Hepatocyte (in vitro differentiated cells): Measurements from ENCODE around the gene LRRFIP1. TPM values are rescaled to one million over a fixed set of nuclear protein-coding genes. Genes with fewer than 3 reads are reported as not detected.

Experiments
- DNase-seq: peaks from one replicate; pipeline ENCODE4 v3.0.0-alpha.2; 2016; ENCODE audit warnings: low spot score
- H2AFZ ChIP-seq: fragments of 200-600 bp; sonication (generic); 2 replicates; pipeline ENCODE4 v1.6.0; 2016; ENCODE audit warnings: antibody characterized with exemption, mild to moderate bottlenecking
- H3K27ac ChIP-seq: fragments of 200-600 bp; sonication (generic); 2 replicates; pipeline ENCODE4 v1.5.1; 2016; ENCODE audit warnings: mild to moderate bottlenecking
- H3K27me3 ChIP-seq: fragments of 200-600 bp; sonication (generic); 2 replicates; pipeline ENCODE4 v1.6.1; 2016
- H3K36me3 ChIP-seq: fragments of 200-600 bp; sonication (generic); replicated peaks from 2 replicates; pipeline ENCODE4 v1.5.1; 2016; ENCODE audit warnings: low read depth; ENCODE audit not compliant: insufficient read depth
- H3K4me1 ChIP-seq: fragments of 200-600 bp; sonication (generic); 2 replicates; pipeline ENCODE4 v1.5.1; 2016; ENCODE audit warnings: mild to moderate bottlenecking, moderate library complexity; ENCODE audit not compliant: insufficient read depth
- H3K4me2 ChIP-seq: fragments of 200-600 bp; sonication (generic); 2 replicates; pipeline ENCODE4 v1.6.0; 2016
- H3K4me3 ChIP-seq: fragments of 200-600 bp; sonication (generic); 2 replicates; pipeline ENCODE4 v1.5.1; 2016; ENCODE audit warnings: mild to moderate bottlenecking
- H3K79me2 ChIP-seq: fragments of 200-600 bp; sonication (generic); 2 replicates; pipeline ENCODE4 v1.6.0; 2017; ENCODE audit warnings: mild to moderate bottlenecking
- H3K9me2 ChIP-seq: fragments of 200-600 bp; sonication (generic); replicated peaks from 2 replicates; pipeline ENCODE4 v1.6.0; 2017; ENCODE audit warnings: mild to moderate bottlenecking; ENCODE audit not compliant: insufficient read depth
- H3K9me3 ChIP-seq: fragments of 200-600 bp; sonication (generic); 2 replicates; pipeline ENCODE4 v1.5.1; 2016; ENCODE audit warnings: low read depth, mild to moderate bottlenecking
- H4K20me1 ChIP-seq: fragments of 200-600 bp; sonication (generic); 2 replicates; pipeline ENCODE4 v1.6.0; 2016; ENCODE audit warnings: mild to moderate bottlenecking; ENCODE audit not compliant: insufficient read depth, poor library complexity, severe bottlenecking
- EZH2 ChIP-seq: fragments of 200-600 bp; sonication (generic); IDR thresholded peaks from 2 replicates; pipeline ENCODE4 v1.6.1; 2016; ENCODE audit warnings: antibody characterized with exemption, mild to moderate bottlenecking, borderline replicate concordance
- EZH2phosphoT487 ChIP-seq: fragments of 200-600 bp; sonication (generic); IDR thresholded peaks from one replicate; pipeline ENCODE4 v1.6.1; 2018; ENCODE audit warnings: antibody characterized with exemption, mild to moderate bottlenecking, low read depth, moderate library complexity; ENCODE audit not compliant: unreplicated experiment, severe bottlenecking
- WGBS: methylation state at CpG from one replicate; pipeline ENCODE4 v1.1.6; 2016; ENCODE audit warnings: low lambda C conversion rate; ENCODE audit errors: missing lambda C conversion rate; 5-methylcytosine and 5-hydroxymethylcytosine counted together
- polyA plus RNA-seq: library from polyadenylated mRNA; unstranded; fragments of >200 nt; fragmentation: Nextera tagmentation; extraction: Ambion mirVana; gene quantifications from 2 replicates; pipeline ENCODE4 v1.2.1, GENCODE V29; 2016
- total RNA-seq: library from RNA; depleted of rRNA; stranded (reverse); fragments of >200 nt; gene quantifications from 2 replicates; pipeline ENCODE4 v1.2.3, GENCODE V29; 2014
- TF ChIP-seq, protein P1 (sequence below): fragments of 200-600 bp; sonication (generic); IDR thresholded peaks from 2 replicates; pipeline ENCODE4 v1.5.1; 2016; ENCODE audit warnings: antibody characterized with exemption, mild to moderate bottlenecking; ENCODE audit not compliant: poor library complexity

Gene LRRFIP1
- total and polyA plus RNA-seq, 2 experiments from 2014 or later: 42.7 to 64.1 TPM

DNA sequence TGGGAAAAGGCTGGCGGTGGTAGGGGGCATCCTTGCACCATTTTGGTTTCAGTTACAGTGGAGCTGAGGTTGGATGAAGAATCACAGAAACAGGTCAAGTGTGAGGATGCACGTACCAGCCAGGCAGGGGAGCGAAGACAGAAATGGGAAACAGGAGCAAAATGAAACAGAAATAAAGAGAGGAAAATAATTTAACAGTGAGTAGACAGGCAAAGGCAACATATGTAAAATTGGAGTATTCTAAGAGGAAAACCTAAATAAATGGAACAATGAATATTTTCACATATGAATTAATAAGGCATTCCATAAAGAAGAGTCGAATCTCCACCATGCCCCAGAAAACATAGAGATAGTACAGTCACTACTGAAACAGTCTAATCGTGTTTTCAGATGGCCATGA is 29.7 kb downstream of the LRRFIP1 start:
- no peaks in the 10 kb centered on the region for H3K9me2 ChIP-seq
- H3K79me2 ChIP-seq: no peaks in the 10 kb centered on the region
- no peaks in the 10 kb centered on the region for H3K36me3 ChIP-seq
- H4K20me1 ChIP-seq: no peaks in the 10 kb centered on the region
- H2AFZ ChIP-seq: no peak overlapping the region
- WGBS: 89% methylated on average over 5 of the region's 5 CpGs
- H3K9me3 ChIP-seq: no peaks in the 10 kb centered on the region
- peaks cover 6% of the 10 kb centered on the region for H3K4me1 ChIP-seq
- no peak for DNase-seq
- H3K4me2 ChIP-seq: no peak overlapping the region
- no peak overlapping the region for H3K4me3 ChIP-seq
- TF ChIP-seq, protein P1, sequence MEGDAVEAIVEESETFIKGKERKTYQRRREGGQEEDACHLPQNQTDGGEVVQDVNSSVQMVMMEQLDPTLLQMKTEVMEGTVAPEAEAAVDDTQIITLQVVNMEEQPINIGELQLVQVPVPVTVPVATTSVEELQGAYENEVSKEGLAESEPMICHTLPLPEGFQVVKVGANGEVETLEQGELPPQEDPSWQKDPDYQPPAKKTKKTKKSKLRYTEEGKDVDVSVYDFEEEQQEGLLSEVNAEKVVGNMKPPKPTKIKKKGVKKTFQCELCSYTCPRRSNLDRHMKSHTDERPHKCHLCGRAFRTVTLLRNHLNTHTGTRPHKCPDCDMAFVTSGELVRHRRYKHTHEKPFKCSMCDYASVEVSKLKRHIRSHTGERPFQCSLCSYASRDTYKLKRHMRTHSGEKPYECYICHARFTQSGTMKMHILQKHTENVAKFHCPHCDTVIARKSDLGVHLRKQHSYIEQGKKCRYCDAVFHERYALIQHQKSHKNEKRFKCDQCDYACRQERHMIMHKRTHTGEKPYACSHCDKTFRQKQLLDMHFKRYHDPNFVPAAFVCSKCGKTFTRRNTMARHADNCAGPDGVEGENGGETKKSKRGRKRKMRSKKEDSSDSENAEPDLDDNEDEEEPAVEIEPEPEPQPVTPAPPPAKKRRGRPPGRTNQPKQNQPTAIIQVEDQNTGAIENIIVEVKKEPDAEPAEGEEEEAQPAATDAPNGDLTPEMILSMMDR: no peak
- no peak for TF ChIP-seq EZH2
- TF ChIP-seq EZH2phosphoT487: no peak
- no peak overlapping the region for H3K27ac ChIP-seq
- H3K27me3 ChIP-seq: no peaks in the 10 kb centered on the region

DNA sequence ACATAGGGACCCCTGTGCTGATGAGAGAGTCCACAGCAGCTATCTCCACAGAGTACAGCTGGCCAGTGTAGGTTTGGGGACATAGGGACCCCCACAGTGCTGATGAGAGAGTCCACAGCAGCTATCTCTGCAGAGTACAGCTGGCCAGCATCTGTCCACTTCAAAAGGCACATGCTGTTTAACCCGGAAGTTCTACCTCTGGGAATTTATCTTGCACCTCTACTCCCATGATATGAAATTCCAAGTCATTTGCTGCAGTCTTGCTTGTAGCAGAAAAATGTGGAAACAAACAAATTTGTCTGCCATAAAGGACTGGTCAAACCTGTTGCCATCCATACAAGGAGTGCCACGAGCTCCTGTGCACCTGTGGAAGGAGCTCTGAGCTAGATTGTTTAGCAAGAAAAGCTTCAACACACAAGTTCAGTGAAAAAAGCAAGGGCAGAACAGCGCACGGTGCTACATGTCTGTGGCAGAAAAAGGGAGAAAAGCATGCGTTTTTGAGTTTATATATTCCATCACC is 33.1 kb downstream of the LRRFIP1 start:
- Histone ChIP-seq H3K27me3 (no peaks in the 10 kb centered on the region), H3K4me2 (no peak overlapping the region), H2AFZ (no peak overlapping the region), H3K4me1 (peaks cover 18% of the 10 kb centered on the region), H3K36me3 (no peaks in the 10 kb centered on the region), H3K9me3 (no peaks in the 10 kb centered on the region), H3K27ac (peak overlapping the region; percentile 26), H3K79me2 (no peaks in the 10 kb centered on the region), H4K20me1 (no peaks in the 10 kb centered on the region), H3K9me2 (no peaks in the 10 kb centered on the region), H3K4me3 (no peak overlapping the region)
- DNase-seq: no peak
- no peak for TF ChIP-seq EZH2
- TF ChIP-seq, protein P1: no peak
- no peak for TF ChIP-seq EZH2phosphoT487
- whole genome bisulfite sequencing: 73% methylated on average over 5 of the region's 5 CpGs

DNA sequence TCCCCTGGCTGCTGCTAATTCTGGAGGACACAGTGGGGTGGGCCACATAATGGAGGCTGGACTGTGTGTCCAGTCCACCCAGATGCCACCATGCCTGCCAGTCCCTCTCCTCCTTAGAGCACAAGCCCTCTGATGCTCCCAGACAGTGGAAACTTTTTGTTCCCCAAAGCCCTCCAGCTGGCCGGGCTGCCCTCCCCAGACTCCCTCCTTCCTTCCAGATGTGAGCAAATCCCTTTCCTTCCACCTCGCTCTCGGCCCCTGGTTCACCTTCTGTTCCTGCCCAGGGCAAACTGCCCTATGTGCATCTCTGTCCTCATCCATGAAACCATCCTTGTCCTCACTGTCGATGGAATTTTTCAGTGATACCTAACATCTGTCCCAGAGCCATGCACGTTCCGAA is 33.9 kb downstream of the LRRFIP1 start:
- peak overlapping the region; percentile 26 for H3K27ac ChIP-seq
- no peaks in the 10 kb centered on the region for H3K36me3 ChIP-seq
- no peaks in the 10 kb centered on the region for H3K9me2 ChIP-seq
- H3K9me3 ChIP-seq: no peaks in the 10 kb centered on the region
- 84% methylated on average over 6 of the region's 6 CpGs for WGBS
- TF ChIP-seq EZH2phosphoT487 (no peak), EZH2 (no peak)
- TF ChIP-seq, protein P1: no peak
- peaks cover 18% of the 10 kb centered on the region for H3K4me1 ChIP-seq
- no peaks in the 10 kb centered on the region for H4K20me1 ChIP-seq
- DNase-seq: no peak
- no peak overlapping the region for H2AFZ ChIP-seq
- H3K79me2 ChIP-seq: no peaks in the 10 kb centered on the region
- H3K4me3 ChIP-seq: no peak overlapping the region
- no peak overlapping the region for H3K4me2 ChIP-seq
- H3K27me3 ChIP-seq: no peaks in the 10 kb centered on the region
